Keratinocyte (primary cell): Measurements from ENCODE around the gene PDZRN3. TPM values are rescaled to one million over a fixed set of nuclear protein-coding genes. Genes with fewer than 3 reads are reported as not detected.

Source experiments
- DNase-seq: peaks from one replicate; pipeline ENCODE4 v3.0.0-alpha.2; 2011; ENCODE audit warnings: low read depth, missing footprints, low spot score
- FAIRE-seq: peaks from 2 replicates; lab custom pipeline; 2011; peaks lifted over from hg19 to GRCh38; lab: Jason Lieb, UNC
- H2AFZ ChIP-seq: 2 replicates; pipeline ENCODE4 v1.6.0; 2012; ENCODE audit warnings: low read length, control low read depth, inconsistent platforms; ENCODE audit not compliant: control insufficient read depth
- H3K27ac ChIP-seq: 2 replicates; pipeline ENCODE4 v1.5.1; 2011; ENCODE audit warnings: low read length; ENCODE audit not compliant: control insufficient read depth, insufficient read depth
- H3K27me3 ChIP-seq: 3 replicates; pipeline ENCODE4 v1.6.0; 2011; ENCODE audit warnings: low read length; ENCODE audit not compliant: control insufficient read depth, insufficient read depth; ENCODE audit errors: extremely low read depth
- H3K36me3 ChIP-seq, 2 experiments: 2 replicates in 1 of 2; 3 replicates in 1 of 2; pipeline ENCODE4 v1.5.1; 2011; ENCODE audit warnings: low read length in 2 of 2, mild to moderate bottlenecking in 1 of 2; ENCODE audit not compliant: control insufficient read depth in 2 of 2, insufficient read depth in 2 of 2; ENCODE audit errors: extremely low read depth in 1 of 2
- H3K4me1 ChIP-seq: 3 replicates; pipeline ENCODE4 v1.5.1; 2011; ENCODE audit warnings: low read length; ENCODE audit not compliant: control insufficient read depth, insufficient read depth; ENCODE audit errors: extremely low read depth
- H3K4me2 ChIP-seq: 3 replicates; pipeline ENCODE4 v1.6.0; 2011; ENCODE audit warnings: low read depth, low read length; ENCODE audit not compliant: control insufficient read depth, insufficient read depth; ENCODE audit errors: extremely low read depth
- H3K4me3 ChIP-seq, 3 experiments: fragments of 200-600 bp in 1 of 3; sonication (generic) in 1 of 3; 2 replicates in 2 of 3; 3 replicates in 1 of 3; pipeline ENCODE4 v1.5.1; 2011 to 2016; ENCODE audit warnings: low read length in 3 of 3, mild to moderate bottlenecking in 3 of 3, control low read depth in 2 of 3, inconsistent platforms in 1 of 3, low read depth in 1 of 3, mixed read lengths in 1 of 3, mixed run types in 1 of 3, moderate library complexity in 1 of 3; ENCODE audit not compliant: control insufficient read depth in 2 of 3, insufficient read depth in 2 of 3; ENCODE audit errors: extremely low read depth in 1 of 3
- H3K79me2 ChIP-seq: 2 replicates; pipeline ENCODE4 v1.6.0; 2012; ENCODE audit warnings: low read length; ENCODE audit not compliant: control insufficient read depth, insufficient read depth
- H3K9ac ChIP-seq: 3 replicates; pipeline ENCODE4 v1.6.0; 2011; ENCODE audit warnings: low read length; ENCODE audit not compliant: control insufficient read depth, insufficient read depth; ENCODE audit errors: extremely low read depth
- H3K9me1 ChIP-seq: 3 replicates; pipeline ENCODE4 v1.6.0; 2011; ENCODE audit warnings: low read length; ENCODE audit not compliant: control insufficient read depth, insufficient read depth; ENCODE audit errors: extremely low read depth
- H3K9me3 ChIP-seq: 2 replicates; pipeline ENCODE4 v1.5.1; 2012; ENCODE audit warnings: low read depth, low read length; ENCODE audit not compliant: control insufficient read depth
- H4K20me1 ChIP-seq: 3 replicates; pipeline ENCODE4 v1.6.0; 2011; ENCODE audit warnings: low read length; ENCODE audit not compliant: control insufficient read depth, insufficient read depth; ENCODE audit errors: extremely low read depth
- CTCF ChIP-seq, 3 experiments: IDR thresholded peaks in 1 of 3; conservative IDR thresholded peaks in 1 of 3; optimal IDR thresholded peaks in 1 of 3; 2 replicates in 2 of 3; 3 replicates in 1 of 3; pipeline versions ENCODE3 to v1.5.1; 2011; ENCODE audit warnings: low read length in 3 of 3, mild to moderate bottlenecking in 3 of 3, moderate library complexity in 2 of 3, control low read depth in 1 of 3, inconsistent platforms in 1 of 3; ENCODE audit not compliant: insufficient read depth in 2 of 3; ENCODE audit errors: extremely low read depth in 1 of 3
- EZH2 ChIP-seq: IDR thresholded peaks from one replicate; pipeline ENCODE4 v1.6.1; 2012; ENCODE audit warnings: inconsistent platforms, mild to moderate bottlenecking, low read length, moderate library complexity
- dilution Hi-C: fragments of 300-500 bp; cut with MboI; formaldehyde crosslinking; loops from one replicate; pipeline ENCODE4 v1.7.0; 2020; ENCODE audit warnings: low sequenced_read_pairs; ENCODE audit not compliant: extremely low pct_ligation_motif_present
- polyA plus RNA-seq, 5 experiments: library from polyadenylated mRNA; depleted of rRNA in 3 of 5; stranded (reverse) in 3 of 5; stranded (forward) in 1 of 5; unstranded in 1 of 5; fragments of >200 nt; gene quantifications; 1 replicate in 1 of 5; 2 replicates in 3 of 5; 3 replicates in 1 of 5; pipeline versions ENCODE4 v1.2.1 to v1.2.3, GENCODE V29; 2011 to 2012; ENCODE audit warnings: missing spikeins in 2 of 5, low read depth in 1 of 5, low replicate concordance in 1 of 5

Gene PDZRN3
- polyA plus RNA-seq, 1 donor (not counting 4 experiments of a cell fraction or from before 2014, with no cell fraction given): not detected

- H4K20me1 ChIP-seq: no peaks in the 10 kb centered on the region
- H3K36me3 ChIP-seq: no peaks in the 10 kb centered on the region
- no peak overlapping the region for H3K27ac ChIP-seq
- H3K4me1 ChIP-seq: peaks cover 32% of the 10 kb centered on the region
- FAIRE-seq: no peak
- no peaks in the 10 kb centered on the region for H3K27me3 ChIP-seq
- no peak overlapping the region for H3K9ac ChIP-seq
- no peak overlapping the region for H2AFZ ChIP-seq
- dilution Hi-C loops: no loop called here
- H3K4me2 ChIP-seq: no peak overlapping the region
- TF ChIP-seq EZH2 (no peak), CTCF (optimal IDR thresholded peaks at IDR 0.05 in 1 of 3, IDR thresholded peaks at IDR 0.05 in 1 of 3, conservative IDR thresholded peaks at IDR 0.05 in 1 of 3; ENCODE audit: extremely low read depth in 1 of 3, insufficient read depth in 2 of 3, low read length in 3 of 3) (no peak)
- H3K79me2 ChIP-seq: no peaks in the 10 kb centered on the region
- DNase-seq: no peak
- H3K9me3 ChIP-seq: no peaks in the 10 kb centered on the region
- H3K9me1 ChIP-seq: peaks cover 2% of the 10 kb centered on the region
- no peak overlapping the region for H3K4me3 ChIP-seq
Measured at GRCh38 chr3:73543412-73543811, 81.3 kb downstream of the PDZRN3 start.

GRCh38 chr3:73542136-73542535 is 82.6 kb downstream of the PDZRN3 start:
- no peak for FAIRE-seq
- H3K27ac ChIP-seq: no peak overlapping the region
- dilution Hi-C loops: no loop called here

More at GRCh38 chr3:73542136-73542535, 82.6 kb downstream of the PDZRN3 start:
- H3K79me2 ChIP-seq: no peaks in the 10 kb centered on the region
- no peak overlapping the region for H3K4me3 ChIP-seq
- no peak overlapping the region for H3K4me2 ChIP-seq
- H3K27me3 ChIP-seq: no peaks in the 10 kb centered on the region
- H3K4me1 ChIP-seq: peaks cover 23% of the 10 kb centered on the region
- no peak for DNase-seq
- H3K9me3 ChIP-seq: no peaks in the 10 kb centered on the region
- no peak overlapping the region for H3K9ac ChIP-seq
- TF ChIP-seq EZH2 (no peak), CTCF (optimal IDR thresholded peaks at IDR 0.05 in 1 of 3, IDR thresholded peaks at IDR 0.05 in 1 of 3, conservative IDR thresholded peaks at IDR 0.05 in 1 of 3; ENCODE audit: extremely low read depth in 1 of 3, insufficient read depth in 2 of 3, low read length in 3 of 3) (no peak)
- no peaks in the 10 kb centered on the region for H3K36me3 ChIP-seq
- H4K20me1 ChIP-seq: no peaks in the 10 kb centered on the region
- peaks cover 2% of the 10 kb centered on the region for H3K9me1 ChIP-seq
- no peak overlapping the region for H2AFZ ChIP-seq
